Neuronal stem cell (in vitro differentiated cells): Measurements from ENCODE around the gene DIAPH2.
A peak's percentile ranks its signal among the peaks of the same experiment; 100 is the strongest.

Experiments used
- DNase-seq: peaks from one replicate; pipeline ENCODE4 v3.0.0-alpha.2; 2013; ENCODE audit warnings: low spot score
- H2AFZ ChIP-seq: one replicate; pipeline ENCODE4 v1.6.1; 2013; ENCODE audit warnings: mild to moderate bottlenecking, low read length, inconsistent platforms
- H2AK5ac ChIP-seq: 2 replicates; pipeline ENCODE4 v1.6.1; 2013; ENCODE audit warnings: low read depth, mild to moderate bottlenecking, inconsistent platforms, low read length, moderate library complexity, mixed read lengths
- H2BK120ac ChIP-seq: 2 replicates; pipeline ENCODE4 v1.6.1; 2013; ENCODE audit warnings: low read depth, mild to moderate bottlenecking, inconsistent platforms, low read length, moderate library complexity, mixed read lengths
- H2BK12ac ChIP-seq: one replicate; pipeline ENCODE4 v1.6.1; 2013; ENCODE audit warnings: low read length, inconsistent platforms
- H2BK15ac ChIP-seq: 2 replicates; pipeline ENCODE4 v1.6.1; 2013; ENCODE audit warnings: mild to moderate bottlenecking, low read length, inconsistent platforms, mixed read lengths
- H2BK5ac ChIP-seq: one replicate; pipeline ENCODE4 v1.6.1; 2013; ENCODE audit warnings: inconsistent platforms, mild to moderate bottlenecking, low read length, moderate library complexity
- H3K14ac ChIP-seq: one replicate; pipeline ENCODE4 v1.6.1; 2013; ENCODE audit warnings: low read length, inconsistent platforms
- H3K18ac ChIP-seq: 2 replicates; pipeline ENCODE4 v1.6.1; 2013; ENCODE audit warnings: low read length, inconsistent platforms
- H3K23ac ChIP-seq: 2 replicates; pipeline ENCODE4 v1.6.1; 2013; ENCODE audit warnings: low read depth, mild to moderate bottlenecking, mixed read lengths, low read length, inconsistent platforms; ENCODE audit not compliant: poor library complexity
- H3K27ac ChIP-seq: replicated peaks from 3 replicates; pipeline ENCODE4 v1.5.1; 2013; ENCODE audit warnings: low read length, inconsistent platforms
- H3K27me3 ChIP-seq, 3 experiments: 2 replicates each; pipeline ENCODE4 v1.6.1; 2013; ENCODE audit warnings: low read length in 3 of 3, mild to moderate bottlenecking in 2 of 3, inconsistent platforms in 1 of 3, low read depth in 1 of 3, mixed read lengths in 1 of 3, moderate library complexity in 1 of 3; ENCODE audit not compliant: control insufficient read depth in 3 of 3, insufficient read depth in 3 of 3
- H3K36me3 ChIP-seq, 2 donors: replicated peaks in 1 of 2; 2 replicates each; pipeline ENCODE4 v1.6.1; 2013; ENCODE audit warnings: low read length in 2 of 2; ENCODE audit not compliant: control insufficient read depth in 2 of 2, insufficient read depth in 2 of 2
- H3K4ac ChIP-seq: 2 replicates; pipeline ENCODE4 v1.6.1; 2013; ENCODE audit warnings: inconsistent platforms, mild to moderate bottlenecking, low read length, moderate library complexity
- H3K4me1 ChIP-seq, 2 donors: 1 replicate in 1 of 2; 2 replicates in 1 of 2; pipeline ENCODE4 v1.6.1; 2013; ENCODE audit warnings: low read length in 2 of 2, low read depth in 1 of 2; ENCODE audit not compliant: control insufficient read depth in 2 of 2, insufficient read depth in 1 of 2
- H3K4me2 ChIP-seq: one replicate; pipeline ENCODE4 v1.6.1; 2013; ENCODE audit warnings: mild to moderate bottlenecking, low read length, inconsistent platforms; ENCODE audit not compliant: insufficient read depth, poor library complexity, severe bottlenecking
- H3K4me3 ChIP-seq, 2 donors: 2 replicates each; pipeline ENCODE4 v1.5.1; 2013; ENCODE audit warnings: low read length in 2 of 2, mild to moderate bottlenecking in 2 of 2, inconsistent platforms in 1 of 2, moderate library complexity in 1 of 2
- H3K79me1 ChIP-seq: one replicate; pipeline ENCODE4 v1.6.1; 2013; ENCODE audit warnings: low read depth, mild to moderate bottlenecking, inconsistent platforms, low read length, moderate library complexity
- H3K9ac ChIP-seq: one replicate; pipeline ENCODE4 v1.6.1; 2013; ENCODE audit warnings: mild to moderate bottlenecking, low read depth, low read length, inconsistent platforms; ENCODE audit not compliant: poor library complexity
- H3K9me3 ChIP-seq, 2 donors: replicated peaks in 1 of 2; 2 replicates each; pipeline versions ENCODE3 to v1.6.1; 2013; ENCODE audit warnings: low read length in 2 of 2, mild to moderate bottlenecking in 2 of 2, inconsistent platforms in 1 of 2, low read depth in 1 of 2, mixed read lengths in 1 of 2, moderate library complexity in 1 of 2; ENCODE audit not compliant: control insufficient read depth in 2 of 2, insufficient read depth in 1 of 2
- H4K8ac ChIP-seq: one replicate; pipeline ENCODE4 v1.6.1; 2013; ENCODE audit warnings: low read depth, mild to moderate bottlenecking, inconsistent platforms, low read length, moderate library complexity
- H4K91ac ChIP-seq: one replicate; pipeline ENCODE4 v1.6.1; 2013; ENCODE audit warnings: low read length, low read depth, mild to moderate bottlenecking, inconsistent platforms; ENCODE audit not compliant: poor library complexity
- WGBS, 2 donors: extraction: QIAGEN DNeasy Blood & Tissue Kit; methylation state at CpG; one replicate each; pipeline ENCODE4 v1.1.7; 2013; ENCODE audit warnings: missing lambda C conversion rate in 2 of 2, mixed read lengths in 1 of 2; ENCODE audit not compliant: insufficient read length in 2 of 2, insufficient replicate concordance in 1 of 2; ENCODE audit errors: extremely low coverage in 2 of 2; 5-methylcytosine and 5-hydroxymethylcytosine counted together

Gene DIAPH2

GRCh38 chrX:97447306-97447705 is 762.7 kb downstream of the DIAPH2 start:
- no peak overlapping the region for H2BK120ac ChIP-seq
- H2AFZ ChIP-seq, result peak overlapping the region; percentile 5
- no peak overlapping the region for H2AK5ac ChIP-seq
- no peak overlapping the region for H3K23ac ChIP-seq
- no peaks in the 10 kb centered on the region for H3K79me1 ChIP-seq
- no peaks in the 10 kb centered on the region for H3K27me3 ChIP-seq
- H3K9ac ChIP-seq, result no peak overlapping the region
- no peaks in the 10 kb centered on the region for H3K36me3 ChIP-seq
- no peak overlapping the region for H3K14ac ChIP-seq
- no peak overlapping the region for H3K4me3 ChIP-seq
- H3K9me3 ChIP-seq, result no peaks in the 10 kb centered on the region
- no peak overlapping the region for H3K4me2 ChIP-seq
- no peak overlapping the region for H4K8ac ChIP-seq
- H3K4me1 ChIP-seq, result peaks cover 0 to 4% of the 10 kb centered on the region in 2 donors
- H3K4ac ChIP-seq, result no peak overlapping the region
- no CpG with 5 or more reads among the region's 5 CpGs for WGBS, 2 donors
- no peak overlapping the region for H3K27ac ChIP-seq
- no peak overlapping the region for H2BK15ac ChIP-seq
- H2BK5ac ChIP-seq, result no peak overlapping the region
- no peak overlapping the region for H3K18ac ChIP-seq
- no peak overlapping the region for H2BK12ac ChIP-seq
- H4K91ac ChIP-seq, result no peak overlapping the region
- DNase-seq, result no peak

- Histone ChIP-seq H3K4me3 (no peak overlapping the region), H3K9me3 (no peaks in the 10 kb centered on the region), H3K27ac (no peak overlapping the region), H3K27me3 (no peaks in the 10 kb centered on the region), H2AFZ (no peak overlapping the region), H3K14ac (no peak overlapping the region), H4K91ac (no peak overlapping the region), H2BK5ac (no peak overlapping the region), H2BK120ac (no peak overlapping the region), H3K79me1 (no peaks in the 10 kb centered on the region), H3K23ac (no peak overlapping the region), H3K4me2 (no peak overlapping the region), H3K36me3 (no peaks in the 10 kb centered on the region), H2BK12ac (no peak overlapping the region), H3K4me1 (peaks cover 0 to 4% of the 10 kb centered on the region in 2 donors), H2AK5ac (no peak overlapping the region), H2BK15ac (no peak overlapping the region), H4K8ac (no peak overlapping the region), H3K18ac (no peak overlapping the region), H3K9ac (no peak overlapping the region), H3K4ac (no peak overlapping the region)
- no peak for DNase-seq
Observed at GRCh38 chrX:97452283-97452682, 767.6 kb downstream of the DIAPH2 start.

DNA sequence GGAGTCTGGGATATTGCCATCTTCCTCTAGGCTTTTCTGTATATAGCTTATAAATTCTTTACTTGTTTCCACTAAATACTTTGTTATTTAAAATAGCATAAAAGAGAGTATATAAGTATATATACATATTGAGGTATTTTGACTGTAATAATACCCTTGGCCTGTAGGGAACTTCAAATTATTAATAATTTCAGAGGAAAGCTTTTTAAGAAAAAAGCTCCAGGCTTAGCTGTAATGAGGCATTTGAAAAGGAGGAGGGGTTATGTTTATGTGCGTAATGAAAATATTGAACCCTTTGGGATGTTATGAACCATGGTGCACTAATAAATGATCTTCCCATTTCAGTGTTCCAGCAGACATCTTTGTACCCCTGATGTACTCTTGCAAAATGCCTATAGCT is 777.1 kb downstream of the DIAPH2 start:
- Histone ChIP-seq H3K4me2 (no peak overlapping the region), H3K36me3 (no peaks in the 10 kb centered on the region), H3K14ac (no peak overlapping the region), H2AK5ac (no peak overlapping the region), H3K4me3 (no peak overlapping the region), H3K4me1 (peaks cover 0 to 6% of the 10 kb centered on the region in 2 donors), H2BK12ac (no peak overlapping the region), H3K18ac (no peak overlapping the region), H3K4ac (no peak overlapping the region), H2BK5ac (no peak overlapping the region), H3K79me1 (no peaks in the 10 kb centered on the region), H4K8ac (no peak overlapping the region), H3K23ac (no peak overlapping the region), H3K27me3 (no peaks in the 10 kb centered on the region), H2AFZ (no peak overlapping the region), H3K27ac (no peak overlapping the region), H4K91ac (no peak overlapping the region), H3K9me3 (no peaks in the 10 kb centered on the region), H2BK15ac (no peak overlapping the region), H3K9ac (no peak overlapping the region), H2BK120ac (no peak overlapping the region)
- WGBS, 2 donors, result no CpG with 5 or more reads among the region's 1 CpG
- DNase-seq, result no peak

DNA sequence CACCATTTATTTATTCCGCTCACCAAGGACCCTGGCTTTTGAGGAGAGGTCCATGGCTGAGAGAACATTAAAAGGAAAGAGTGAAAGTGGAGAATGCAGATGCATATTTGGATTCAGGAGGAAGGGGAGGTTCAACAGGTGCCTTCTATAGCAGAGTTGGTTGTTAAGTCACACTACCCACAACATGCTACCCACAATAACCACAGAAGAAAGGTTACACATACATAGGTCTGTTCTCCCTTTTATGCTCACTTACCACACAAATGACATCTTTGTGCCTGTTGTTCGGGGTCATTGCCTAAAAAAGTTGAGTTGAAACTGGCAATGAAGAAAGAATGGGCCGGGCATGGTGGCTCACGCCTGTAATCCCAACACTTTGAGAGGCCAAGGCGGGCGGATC is 786.4 kb downstream of the DIAPH2 start:
- no peak overlapping the region for H3K27ac ChIP-seq
- no CpG with 5 or more reads among the region's 6 CpGs for WGBS, 2 donors

More for the DNA sequence above, 786.4 kb downstream of the DIAPH2 start:
- Histone ChIP-seq H3K27me3 (no peaks in the 10 kb centered on the region), H2AK5ac (no peak overlapping the region), H3K9me3 (no peaks in the 10 kb centered on the region), H2BK12ac (no peak overlapping the region), H2BK15ac (no peak overlapping the region), H3K4me1 (peaks cover 0 to 4% of the 10 kb centered on the region in 2 donors), H2BK120ac (no peak overlapping the region), H3K9ac (no peak overlapping the region), H2AFZ (no peak overlapping the region), H3K4me3 (no peak overlapping the region), H4K91ac (no peak overlapping the region), H2BK5ac (no peak overlapping the region), H3K79me1 (no peaks in the 10 kb centered on the region), H3K14ac (no peak overlapping the region), H3K36me3 (no peaks in the 10 kb centered on the region), H3K23ac (no peak overlapping the region), H3K4me2 (no peak overlapping the region), H3K18ac (no peak overlapping the region), H4K8ac (no peak overlapping the region), H3K4ac (no peak overlapping the region)
- DNase-seq, result no peak
